K562 (cell line): ENCODE data around the gene ECE2. TPM values are rescaled to one million over a fixed set of nuclear protein-coding genes. Genes with fewer than 3 reads are reported as not detected.

Source experiments
- ATAC-seq: fragments of 200-7000 bp; cut with Tn5 transposase; 3 replicates; pipeline ENCODE4 v1.9.1; 2020; ENCODE audit warnings: moderate library complexity
- BruUV-seq: library from RNA; stranded (reverse); fragments of 400-500 nt; replicated peaks from 2 replicates; lab custom pipeline; 2021; lab: Mats Ljungman, UMichigan
- CTCF ChIA-PET: fragments of 300-600 bp; formaldehyde crosslinking; extraction: SDS; loops from one replicate; lab custom pipeline; 2021; ENCODE audit warnings: low intra/inter-chr PET ratio; lab: Yijun Ruan, JAX
- POLR2A ChIA-PET: fragments of 300-600, 350-650 bp; sonication (Branson Sonifier 250); formaldehyde crosslinking; extraction: SDS; loops from one replicate; lab custom pipeline; 2021; ENCODE audit warnings: antibody characterized with exemption, inconsistent platforms; lab: Yijun Ruan, JAX
- DNase-seq, 4 experiments: peaks; one replicate each; pipeline versions ENCODE4 v3.0.0 to v3.0.0-alpha.2; 2011 to 2018; ENCODE audit warnings: low spot score in 3 of 4, mixed read lengths in 3 of 4; ENCODE audit errors: extremely low read depth in 1 of 4
- FAIRE-seq: peaks from 2 replicates; lab custom pipeline; 2011; peaks lifted over from hg19 to GRCh38; lab: Jason Lieb, UNC
- H2AFZ ChIP-seq: 2 replicates; pipeline ENCODE4 v1.6.0; 2011; ENCODE audit warnings: low read depth, low read length, control low read depth, inconsistent platforms
- H3K27ac ChIP-seq: fragments of 200-600 bp; 3 replicates; pipeline ENCODE4 v1.8.0; 2011; ENCODE audit warnings: low read depth, mild to moderate bottlenecking, control low read depth, inconsistent platforms, low read length, moderate library complexity, mixed read lengths; ENCODE audit errors: extremely low read depth
- H3K27me3 ChIP-seq, 2 experiments: fragments of 300-600 bp in 1 of 2; 2 replicates in 1 of 2; 3 replicates in 1 of 2; pipeline versions ENCODE4 v1.6.0 to v1.8.0; 2011; ENCODE audit warnings: inconsistent platforms in 2 of 2, low read length in 2 of 2, mild to moderate bottlenecking in 1 of 2, mixed read lengths in 1 of 2, moderate library complexity in 1 of 2; ENCODE audit not compliant: control insufficient read depth in 2 of 2, insufficient read depth in 2 of 2
- H3K36me3 ChIP-seq: fragments of 300-600 bp; 3 replicates; pipeline ENCODE4 v1.8.0; 2011; ENCODE audit warnings: mild to moderate bottlenecking, low read length, inconsistent platforms; ENCODE audit not compliant: control insufficient read depth, insufficient read depth
- H3K4me1 ChIP-seq, 2 experiments: fragments of 200-600 bp in 1 of 2; replicated peaks in 1 of 2; 2 replicates in 1 of 2; 3 replicates in 1 of 2; pipeline versions ENCODE4 v1.5.1 to v1.8.0; 2011; ENCODE audit warnings: inconsistent platforms in 2 of 2, low read length in 2 of 2, mild to moderate bottlenecking in 1 of 2, mixed read lengths in 1 of 2, moderate library complexity in 1 of 2; ENCODE audit not compliant: control insufficient read depth in 2 of 2, insufficient read depth in 2 of 2
- H3K4me2 ChIP-seq: 2 replicates; pipeline ENCODE4 v1.6.1; 2011; ENCODE audit warnings: low read length, control low read depth, inconsistent platforms, mixed read lengths; ENCODE audit not compliant: insufficient read depth
- H3K4me3 ChIP-seq: fragments of 200-600 bp; sonication (generic), shearing (Covaris generic); 2 replicates; pipeline ENCODE4 v1.5.1; 2016; ENCODE audit warnings: control low read depth, inconsistent platforms
- H3K79me2 ChIP-seq: fragments of 200-600 bp; 3 replicates; pipeline ENCODE4 v1.8.0; 2011; ENCODE audit warnings: low read length, inconsistent platforms; ENCODE audit not compliant: control insufficient read depth, insufficient read depth
- H3K9ac ChIP-seq, 2 experiments: 2 replicates each; pipeline versions ENCODE4 v1.6.0 to v1.6.1; 2011; ENCODE audit warnings: low read depth in 2 of 2, low read length in 2 of 2, control low read depth in 1 of 2, inconsistent platforms in 1 of 2, mild to moderate bottlenecking in 1 of 2, mixed read lengths in 1 of 2; ENCODE audit not compliant: insufficient read depth in 1 of 2
- H3K9me1 ChIP-seq: one replicate; pipeline ENCODE4 v1.6.0; 2011; ENCODE audit warnings: inconsistent platforms, mild to moderate bottlenecking, low read length, moderate library complexity; ENCODE audit not compliant: control insufficient read depth, insufficient read depth
- H3K9me3 ChIP-seq: replicated peaks from 2 replicates; pipeline ENCODE4 v1.5.1; 2011; ENCODE audit warnings: low read depth, low read length, inconsistent platforms; ENCODE audit not compliant: control insufficient read depth, insufficient read depth
- H4K20me1 ChIP-seq: replicated peaks from 2 replicates; pipeline ENCODE4 v1.6.1; 2011; ENCODE audit warnings: low read length, inconsistent platforms, mixed read lengths; ENCODE audit not compliant: control insufficient read depth, insufficient read depth
- CREB1 ChIP-seq, 2 experiments: sonication (generic) in 1 of 2; formaldehyde crosslinking in 1 of 2; IDR thresholded peaks; 2 replicates each; pipeline versions ENCODE4 v1.6.1 to v1.8.0; 2012 to 2022; ENCODE audit warnings: inconsistent platforms in 1 of 2, mild to moderate bottlenecking in 1 of 2, missing genetic modification reagents in 1 of 2, moderate library complexity in 1 of 2
- EHMT2 ChIP-seq: fragments of 450-650 bp; IDR thresholded peaks from 2 replicates; pipeline ENCODE4 v1.6.1; 2018; ENCODE audit warnings: antibody characterized with exemption
- ESRRA ChIP-seq: fragments of 450-650 bp; IDR thresholded peaks from 2 replicates; pipeline ENCODE4 v1.6.1; 2014; ENCODE audit warnings: low read depth, mild to moderate bottlenecking, moderate library complexity, borderline replicate concordance
- FOXA1 ChIP-seq: fragments of 450-650 bp; IDR thresholded peaks from 2 replicates; pipeline ENCODE4 v1.6.1; 2016; ENCODE audit warnings: mild to moderate bottlenecking, borderline replicate concordance
- GABPB1 ChIP-seq: sonication (generic); formaldehyde crosslinking; IDR thresholded peaks from 2 replicates; pipeline ENCODE4 v1.8.0; 2022; ENCODE audit warnings: mild to moderate bottlenecking, missing genetic modification reagents
- KDM1A ChIP-seq, 2 experiments: fragments of 450-650 bp; IDR thresholded peaks; 2 replicates each; pipeline ENCODE4 v1.6.1; 2016; ENCODE audit warnings: mild to moderate bottlenecking in 2 of 2
- NFIC ChIP-seq: fragments of 450-650 bp; IDR thresholded peaks from 2 replicates; pipeline ENCODE4 v1.6.1; 2017; ENCODE audit warnings: mild to moderate bottlenecking, inconsistent platforms
- NRF1 ChIP-seq, 2 experiments: fragments of 450-650 bp; IDR thresholded peaks in 1 of 2; conservative IDR thresholded peaks in 1 of 2; 2 replicates each; pipeline ENCODE4 v1.6.1; 2014; ENCODE audit warnings: mild to moderate bottlenecking in 2 of 2
- RBFOX2 ChIP-seq: fragments of 200-400 bp; formaldehyde crosslinking; IDR thresholded peaks from 2 replicates; pipeline ENCODE4 v1.6.1; 2017; ENCODE audit warnings: low read depth, mild to moderate bottlenecking, low read length, moderate library complexity
- XRCC5 ChIP-seq: fragments of 200-400 bp; formaldehyde crosslinking; IDR thresholded peaks from 2 replicates; pipeline ENCODE4 v1.6.1; 2017; ENCODE audit warnings: low read depth, mild to moderate bottlenecking, low read length
- ZFX ChIP-seq: sonication (generic); formaldehyde crosslinking; IDR thresholded peaks from 2 replicates; pipeline ENCODE4 v1.8.0; 2022; ENCODE audit warnings: mild to moderate bottlenecking, missing genetic modification reagents, moderate library complexity
- WGBS: fragments of 100-300 bp; shearing (Covaris generic); methylation state at CpG from one replicate; pipeline ENCODE4 v1.1.6; 2016; ENCODE audit warnings: low coverage, mixed read lengths; ENCODE audit not compliant: insufficient coverage; ENCODE audit errors: missing lambda C conversion rate; 5-methylcytosine and 5-hydroxymethylcytosine counted together
- in situ Hi-C: fragments of 300-500 bp; cut with MboI; formaldehyde crosslinking; loops from 4 replicates; pipeline ENCODE4 v1.15.0; 2018; ENCODE audit warnings: inconsistent platforms, mixed read lengths
- intact Hi-C: fragments of 100-400 bp; cut with micrococcal nuclease; formaldehyde crosslinking; loops from 2 replicates; pipeline ENCODE4 v1.14.2; 2022
- polyA plus RNA-seq, 8 experiments: library from polyadenylated mRNA; depleted of rRNA in 4 of 8; stranded (reverse) in 5 of 8; unstranded in 3 of 8; fragments of >200 nt; fragmentation: Nextera tagmentation in 2 of 8; fragmentation: Illumina TruSeq in 1 of 8; extraction: Ambion mirVana in 2 of 8; extraction: Trizol in 1 of 8; gene quantifications; 2 replicates each; pipeline versions ENCODE4 v1.2.1 to v1.2.3, GENCODE V29; 2011 to 2014; ENCODE audit warnings: inconsistent platforms in 1 of 8, missing spikeins in 1 of 8
- total RNA-seq, 7 experiments: library from RNA; depleted of rRNA in 6 of 7; stranded (reverse); fragments of >200 nt in 6 of 7; fragmentation: Illumina TruSeq in 2 of 7; extraction: Trizol in 2 of 7; gene quantifications; 2 replicates each; pipeline versions ENCODE4 v1.2.1 to v1.2.3, GENCODE V29; 2011 to 2021; ENCODE audit warnings: low replicate concordance in 1 of 7
- TF ChIP-seq, protein P1 (sequence below): fragments of 450-650 bp; IDR thresholded peaks from 2 replicates; pipeline ENCODE4 v1.6.1; 2017; ENCODE audit warnings: antibody characterized with exemption
- TF ChIP-seq, protein P2 (sequence below): sonication (generic); formaldehyde crosslinking; IDR thresholded peaks from 2 replicates; pipeline ENCODE4 v1.8.0; 2022; ENCODE audit warnings: mild to moderate bottlenecking, missing genetic modification reagents, borderline replicate concordance
- TF ChIP-seq, protein P3 (sequence below): IDR thresholded peaks from 2 replicates; pipeline ENCODE4 v1.6.1; 2011; ENCODE audit warnings: borderline replicate concordance, low read depth, mild to moderate bottlenecking, moderate library complexity, low read length; ENCODE audit not compliant: insufficient read depth, poor library complexity, severe bottlenecking

Gene ECE2
- total and polyA plus RNA-seq, 9 of the 15 experiments (the other 6 are each of a cell fraction or from before 2014, with no cell fraction given): not detected

DNA sequence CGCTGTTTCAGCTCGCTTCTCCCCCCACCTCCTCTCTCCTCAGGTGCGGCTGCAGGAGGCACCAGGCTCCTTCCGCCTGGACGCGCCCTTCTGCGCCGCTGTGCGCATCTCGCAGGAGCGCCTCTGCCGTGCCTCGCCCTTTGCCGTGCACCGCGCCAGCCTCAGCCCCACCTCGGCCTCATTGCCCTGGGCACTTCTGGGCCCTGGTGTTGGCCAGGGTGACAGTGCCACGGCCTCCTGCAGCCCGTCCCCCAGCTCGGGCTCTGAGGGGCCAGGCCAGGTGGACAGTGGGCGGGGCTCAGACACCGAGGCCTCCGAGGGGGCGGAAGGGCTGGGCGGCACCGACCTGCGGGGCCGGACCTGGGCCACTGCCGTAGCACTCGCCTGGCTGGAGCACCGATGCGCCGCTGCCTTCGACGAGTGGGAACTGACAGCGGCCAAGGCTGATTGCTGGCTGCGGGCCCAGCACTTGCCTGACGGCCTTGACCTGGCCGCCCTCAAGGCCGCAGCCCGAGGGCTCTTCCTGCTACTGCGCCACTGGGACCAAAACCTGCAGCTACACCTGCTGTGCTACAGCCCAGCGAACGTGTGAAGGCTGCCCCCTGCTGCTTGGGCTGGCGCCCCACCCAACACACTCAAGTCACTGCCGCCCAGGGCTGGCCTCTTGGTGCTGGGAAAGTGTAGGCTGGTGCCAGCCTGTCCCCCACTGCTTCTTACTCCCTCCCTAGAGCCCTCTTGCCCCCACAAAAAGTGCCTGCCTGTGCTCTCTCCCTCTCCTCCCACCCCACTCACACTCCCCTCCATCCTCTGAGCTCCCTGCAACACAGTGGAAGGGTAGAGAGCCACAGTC is 34.1 kb upstream of the ECE2 start:
- ChIA-PET POLR2A (interaction anchor here (0.6 to 0.9 kb wide), 4 partner anchors 74 to 1308 kb away, joined by 3 to 4 read pairs (median 3); no protein-coding TSS in a partner anchor), CTCF (interaction anchor here (2.2 kb wide), 1 partner anchor 346 kb away, joined by 17 read pairs; no protein-coding TSS in a partner anchor)
- H3K4me1 ChIP-seq: peaks cover 0 to 19% of the 10 kb centered on the region in 2 experiments; a peak in 3 of 5 replicates
- H3K9me3 ChIP-seq: no peaks in the 10 kb centered on the region
- no peak overlapping the region for H2AFZ ChIP-seq
- no peak overlapping the region for H3K27ac ChIP-seq
- in situ Hi-C loops (loop anchor here (10.0 kb wide), 1 partner anchor 227 kb away; the partner anchor contains the start of gene ABCC5), intact Hi-C loops (loop anchor here (5.0 to 10.0 kb wide), 2 partner anchors 94 to 197 kb away; no protein-coding TSS in a partner anchor)
- peaks cover 27% of the 10 kb centered on the region for H4K20me1 ChIP-seq
- peaks cover 44% of the 10 kb centered on the region for H3K36me3 ChIP-seq
- WGBS: 21% methylated on average over 23 of the region's 46 CpGs
- DNase-seq: peak; percentile 65 to 82 (median 74)
- H3K9me1 ChIP-seq: no peaks in the 10 kb centered on the region
- H3K4me3 ChIP-seq: no peak overlapping the region
- H3K4me2 ChIP-seq: no peak overlapping the region
- peak; percentile 86 for FAIRE-seq
- no peaks in the 10 kb centered on the region for H3K79me2 ChIP-seq
- H3K27me3 ChIP-seq: peaks cover 0 to 12% of the 10 kb centered on the region in 2 experiments; a peak in 1 of 5 replicates
- peak; percentile 97 for ATAC-seq
- BruUV-seq: no TSS peak
- H3K9ac ChIP-seq: peak overlapping the region in 1 of 2 experiments; percentile 61; a peak in 1 of 4 replicates
- TF ChIP-seq, protein P1, sequence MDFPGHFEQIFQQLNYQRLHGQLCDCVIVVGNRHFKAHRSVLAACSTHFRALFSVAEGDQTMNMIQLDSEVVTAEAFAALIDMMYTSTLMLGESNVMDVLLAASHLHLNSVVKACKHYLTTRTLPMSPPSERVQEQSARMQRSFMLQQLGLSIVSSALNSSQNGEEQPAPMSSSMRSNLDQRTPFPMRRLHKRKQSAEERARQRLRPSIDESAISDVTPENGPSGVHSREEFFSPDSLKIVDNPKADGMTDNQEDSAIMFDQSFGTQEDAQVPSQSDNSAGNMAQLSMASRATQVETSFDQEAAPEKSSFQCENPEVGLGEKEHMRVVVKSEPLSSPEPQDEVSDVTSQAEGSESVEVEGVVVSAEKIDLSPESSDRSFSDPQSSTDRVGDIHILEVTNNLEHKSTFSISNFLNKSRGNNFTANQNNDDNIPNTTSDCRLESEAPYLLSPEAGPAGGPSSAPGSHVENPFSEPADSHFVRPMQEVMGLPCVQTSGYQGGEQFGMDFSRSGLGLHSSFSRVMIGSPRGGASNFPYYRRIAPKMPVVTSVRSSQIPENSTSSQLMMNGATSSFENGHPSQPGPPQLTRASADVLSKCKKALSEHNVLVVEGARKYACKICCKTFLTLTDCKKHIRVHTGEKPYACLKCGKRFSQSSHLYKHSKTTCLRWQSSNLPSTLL: no peak
- TF ChIP-seq NFIC: peak; percentile 82
- peak; percentile 66; the same call in 1 of the 2 replicates for TF ChIP-seq EHMT2
- TF ChIP-seq GABPB1 (CRISPR knock-in tag): peak; percentile 48; the same call in 1 of the 2 replicates
- TF ChIP-seq ESRRA: peak; percentile 89
- TF ChIP-seq ZFX: peak; percentile 52
- peak in 1 of 2 experiments; percentile 35; a peak in 1 of 4 replicates for TF ChIP-seq KDM1A (IDR thresholded peaks at IDR 0.05)
- no peak for TF ChIP-seq FOXA1
- no peak for TF ChIP-seq XRCC5
- TF ChIP-seq, protein P2, sequence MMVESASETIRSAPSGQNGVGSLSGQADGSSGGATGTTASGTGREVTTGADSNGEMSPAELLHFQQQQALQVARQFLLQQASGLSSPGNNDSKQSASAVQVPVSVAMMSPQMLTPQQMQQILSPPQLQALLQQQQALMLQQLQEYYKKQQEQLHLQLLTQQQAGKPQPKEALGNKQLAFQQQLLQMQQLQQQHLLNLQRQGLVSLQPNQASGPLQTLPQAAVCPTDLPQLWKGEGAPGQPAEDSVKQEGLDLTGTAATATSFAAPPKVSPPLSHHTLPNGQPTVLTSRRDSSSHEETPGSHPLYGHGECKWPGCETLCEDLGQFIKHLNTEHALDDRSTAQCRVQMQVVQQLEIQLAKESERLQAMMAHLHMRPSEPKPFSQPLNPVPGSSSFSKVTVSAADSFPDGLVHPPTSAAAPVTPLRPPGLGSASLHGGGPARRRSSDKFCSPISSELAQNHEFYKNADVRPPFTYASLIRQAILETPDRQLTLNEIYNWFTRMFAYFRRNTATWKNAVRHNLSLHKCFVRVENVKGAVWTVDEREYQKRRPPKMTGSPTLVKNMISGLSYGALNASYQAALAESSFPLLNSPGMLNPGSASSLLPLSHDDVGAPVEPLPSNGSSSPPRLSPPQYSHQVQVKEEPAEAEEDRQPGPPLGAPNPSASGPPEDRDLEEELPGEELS: no peak
- TF ChIP-seq, protein P3, sequence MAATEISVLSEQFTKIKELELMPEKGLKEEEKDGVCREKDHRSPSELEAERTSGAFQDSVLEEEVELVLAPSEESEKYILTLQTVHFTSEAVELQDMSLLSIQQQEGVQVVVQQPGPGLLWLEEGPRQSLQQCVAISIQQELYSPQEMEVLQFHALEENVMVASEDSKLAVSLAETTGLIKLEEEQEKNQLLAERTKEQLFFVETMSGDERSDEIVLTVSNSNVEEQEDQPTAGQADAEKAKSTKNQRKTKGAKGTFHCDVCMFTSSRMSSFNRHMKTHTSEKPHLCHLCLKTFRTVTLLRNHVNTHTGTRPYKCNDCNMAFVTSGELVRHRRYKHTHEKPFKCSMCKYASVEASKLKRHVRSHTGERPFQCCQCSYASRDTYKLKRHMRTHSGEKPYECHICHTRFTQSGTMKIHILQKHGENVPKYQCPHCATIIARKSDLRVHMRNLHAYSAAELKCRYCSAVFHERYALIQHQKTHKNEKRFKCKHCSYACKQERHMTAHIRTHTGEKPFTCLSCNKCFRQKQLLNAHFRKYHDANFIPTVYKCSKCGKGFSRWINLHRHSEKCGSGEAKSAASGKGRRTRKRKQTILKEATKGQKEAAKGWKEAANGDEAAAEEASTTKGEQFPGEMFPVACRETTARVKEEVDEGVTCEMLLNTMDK: peak; percentile 95
- no peak for TF ChIP-seq CREB1 (IDR thresholded peaks at IDR 0.05)
- TF ChIP-seq CREB1 (CRISPR knock-in tag; IDR thresholded peaks at IDR 0.05): peak; percentile 37; the same call in 1 of the 2 replicates
- peak; percentile 45 to 66 for TF ChIP-seq NRF1 (conservative IDR thresholded peaks at IDR 0.05 in 1 of 2, IDR thresholded peaks at IDR 0.05 in 1 of 2)
- peak; percentile 59 for TF ChIP-seq RBFOX2
